ENCODE measurements around the gene RELN. TPM values are rescaled to one million over a fixed set of nuclear protein-coding genes. Genes with fewer than 3 reads are reported as not detected.

Gene RELN
- total and polyA plus RNA-seq, 12 donors: 0.22 to 1.9 (median 0.93) TPM

- WGBS, 2 donors: 44 to 50% methylated on average over 5 of the region's 5 CpGs
- intact Hi-C loops (cut with DNase I): no loop called here
- ATAC-seq: no peak
Observed at GRCh38 chr7:103474956-103475355, 514.5 kb downstream of the RELN start.

DNA sequence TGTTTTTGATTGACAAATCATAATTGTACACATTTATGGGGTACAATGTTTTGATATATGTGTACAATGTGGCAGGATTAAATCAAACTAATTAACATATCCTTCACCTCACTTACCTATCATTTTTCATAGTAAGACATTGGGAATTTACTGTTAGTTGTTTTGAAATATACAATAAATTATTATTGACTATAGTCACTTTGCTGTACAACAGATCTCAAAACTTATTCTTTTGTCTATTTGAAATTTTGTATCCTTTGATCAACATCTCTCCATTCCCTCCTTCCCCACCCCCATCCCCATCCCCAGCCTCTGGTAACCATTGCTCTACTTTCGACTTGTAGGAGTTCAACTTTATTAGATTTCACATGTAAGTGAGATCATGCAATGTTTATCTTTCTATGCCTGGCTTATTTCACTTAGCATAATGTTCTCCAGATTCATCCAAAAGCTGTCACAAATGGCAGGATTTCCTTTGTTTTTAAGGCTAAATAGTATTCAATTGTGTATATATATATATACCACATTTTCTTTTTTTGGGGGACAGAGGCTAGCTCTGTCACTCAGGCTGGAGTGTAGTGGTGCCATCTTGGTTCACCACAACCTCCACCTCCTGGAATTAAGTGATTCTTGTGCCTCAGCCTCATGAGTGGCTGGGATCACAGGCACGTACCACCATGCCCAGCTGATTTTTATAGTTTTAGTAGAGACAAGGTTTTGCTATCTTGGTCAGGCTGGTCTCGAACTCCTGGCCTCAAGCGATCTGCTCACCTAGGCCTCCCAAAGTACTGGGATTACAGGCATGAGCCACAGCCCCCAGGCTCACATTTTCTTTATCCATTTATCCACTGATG is 520.1 kb downstream of the RELN start:
- H3K27me3 ChIP-seq: peaks cover 0 to 6% (median 4%) of the 10 kb centered on the region in 7 donors
- H3K9me3 ChIP-seq: no peaks in the 10 kb centered on the region
- TF ChIP-seq, protein P1, sequence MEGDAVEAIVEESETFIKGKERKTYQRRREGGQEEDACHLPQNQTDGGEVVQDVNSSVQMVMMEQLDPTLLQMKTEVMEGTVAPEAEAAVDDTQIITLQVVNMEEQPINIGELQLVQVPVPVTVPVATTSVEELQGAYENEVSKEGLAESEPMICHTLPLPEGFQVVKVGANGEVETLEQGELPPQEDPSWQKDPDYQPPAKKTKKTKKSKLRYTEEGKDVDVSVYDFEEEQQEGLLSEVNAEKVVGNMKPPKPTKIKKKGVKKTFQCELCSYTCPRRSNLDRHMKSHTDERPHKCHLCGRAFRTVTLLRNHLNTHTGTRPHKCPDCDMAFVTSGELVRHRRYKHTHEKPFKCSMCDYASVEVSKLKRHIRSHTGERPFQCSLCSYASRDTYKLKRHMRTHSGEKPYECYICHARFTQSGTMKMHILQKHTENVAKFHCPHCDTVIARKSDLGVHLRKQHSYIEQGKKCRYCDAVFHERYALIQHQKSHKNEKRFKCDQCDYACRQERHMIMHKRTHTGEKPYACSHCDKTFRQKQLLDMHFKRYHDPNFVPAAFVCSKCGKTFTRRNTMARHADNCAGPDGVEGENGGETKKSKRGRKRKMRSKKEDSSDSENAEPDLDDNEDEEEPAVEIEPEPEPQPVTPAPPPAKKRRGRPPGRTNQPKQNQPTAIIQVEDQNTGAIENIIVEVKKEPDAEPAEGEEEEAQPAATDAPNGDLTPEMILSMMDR (IDR thresholded peaks at IDR 0.05): no peak
- ATAC-seq (no peak), DNase-seq (no peak)
- no peaks in the 10 kb centered on the region for H3K4me1 ChIP-seq
- intact Hi-C loops (cut with DNase I): no loop called here
- no peaks in the 10 kb centered on the region for H3K36me3 ChIP-seq
- H3K4me3 ChIP-seq: no peak overlapping the region
- no peak overlapping the region for H3K27ac ChIP-seq
- 84 to 89% methylated on average over 4 of the region's 4 CpGs for WGBS, 2 donors

More at GRCh38 chr7:103474956-103475355, 514.5 kb downstream of the RELN start:
- peaks cover 0 to 11% (median 5%) of the 10 kb centered on the region in 7 donors for H3K27me3 ChIP-seq
- no peaks in the 10 kb centered on the region for H3K4me1 ChIP-seq
- H3K36me3 ChIP-seq: no peaks in the 10 kb centered on the region
- H3K9me3 ChIP-seq: no peaks in the 10 kb centered on the region
- TF ChIP-seq, protein P1 (IDR thresholded peaks at IDR 0.05): no peak
- DNase-seq: no peak
- H3K4me3 ChIP-seq: no peak overlapping the region
- H3K27ac ChIP-seq: no peak overlapping the region

DNA sequence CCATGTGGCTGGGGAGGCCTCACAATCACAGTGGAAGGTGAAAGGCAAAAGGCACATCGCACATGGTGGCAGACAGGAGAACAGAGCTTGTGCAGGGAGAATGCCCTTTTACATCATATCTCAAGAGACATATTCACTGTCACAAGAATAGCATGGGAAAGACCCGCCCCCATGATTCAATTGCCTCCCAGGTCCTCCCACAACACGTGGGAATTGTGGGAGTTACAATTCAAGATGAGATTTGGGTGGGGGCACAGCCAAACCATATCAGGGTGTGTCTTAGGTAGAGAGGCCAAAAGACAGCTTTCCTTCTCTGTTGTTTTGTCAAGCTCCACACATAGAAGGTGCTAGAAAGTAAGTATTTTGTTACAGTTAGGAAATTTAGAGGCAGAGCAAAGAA is 522.6 kb downstream of the RELN start:
- TF ChIP-seq, protein P1 (IDR thresholded peaks at IDR 0.05): no peak
- DNase-seq: no peak
- no peak for ATAC-seq
- 41 to 45% methylated on average over 3 of the region's 3 CpGs for WGBS, 2 donors
- Histone ChIP-seq H3K4me3 (no peak overlapping the region), H3K27ac (no peak overlapping the region), H3K4me1 (no peaks in the 10 kb centered on the region), H3K9me3 (no peaks in the 10 kb centered on the region), H3K36me3 (no peaks in the 10 kb centered on the region), H3K27me3 (peaks cover 0 to 20% (median 6%) of the 10 kb centered on the region in 7 donors)
- intact Hi-C loops (cut with DNase I): no loop called here

- Histone ChIP-seq H3K36me3 (no peaks in the 10 kb centered on the region), H3K4me1 (no peaks in the 10 kb centered on the region), H3K9me3 (no peaks in the 10 kb centered on the region), H3K27ac (no peak overlapping the region), H3K27me3 (peaks cover 0 to 15% (median 6%) of the 10 kb centered on the region in 7 donors), H3K4me3 (no peak overlapping the region)
- intact Hi-C loops (cut with DNase I): no loop called here
- TF ChIP-seq, protein P1 (IDR thresholded peaks at IDR 0.05): no peak
- ATAC-seq (no peak), DNase-seq (no peak)
- WGBS, 2 donors: 82 to 87% methylated on average over 7 of the region's 7 CpGs
Observed at GRCh38 chr7:103462358-103462757, 527.1 kb downstream of the RELN start.
